ENCODE data around the gene KLHL30. TPM values are rescaled to one million over a fixed set of nuclear protein-coding genes. Genes with fewer than 3 reads are reported as not detected.
"Not testable (repeated sequence)": the region's sequence is repeated elsewhere in the genome, so short reads cannot be mapped to it uniquely, and the experiment has no call there.

KLHL30 gene
- total RNA-seq, 1 donor = not detected

DNA sequence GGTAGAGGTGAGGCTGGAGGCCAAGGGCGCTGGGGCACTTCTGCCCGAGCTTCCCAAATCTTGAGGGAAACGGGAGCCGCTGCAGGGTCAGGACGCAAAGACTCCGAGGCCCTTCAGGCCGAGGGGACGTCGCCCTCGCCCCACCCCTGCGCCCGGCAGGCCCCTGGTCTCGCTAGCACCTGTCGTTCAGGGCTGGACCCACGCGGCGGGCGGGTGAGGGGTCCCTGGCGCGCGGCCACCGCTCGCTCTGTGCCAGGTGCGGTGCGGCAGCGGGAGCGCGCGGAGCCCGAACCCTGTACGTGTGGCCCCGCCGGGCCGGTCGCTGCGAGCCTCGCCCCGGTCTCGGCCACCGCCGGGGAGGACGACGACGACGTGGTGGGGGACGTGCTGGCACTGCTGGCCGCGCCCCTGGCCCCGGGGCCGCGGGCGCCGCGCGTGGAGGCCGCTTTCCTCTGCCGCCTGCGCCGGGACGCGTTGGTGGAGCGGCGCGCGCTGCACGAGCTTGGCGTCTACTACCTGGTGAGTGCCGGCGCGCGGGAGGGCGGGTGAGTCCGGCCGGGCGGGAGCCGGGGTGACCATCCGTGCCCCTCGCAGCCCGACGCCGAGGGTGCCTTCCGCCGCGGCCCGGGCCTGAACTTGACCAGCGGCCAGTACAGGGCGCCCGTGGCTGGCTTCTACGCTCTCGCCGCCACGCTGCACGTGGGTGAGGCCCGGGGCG, 25.2 kb downstream of the KLHL30 start:
- H3K27me3 ChIP-seq (ENCODE audit: insufficient read depth, low read length) = peaks cover 17% of the 10 kb centered on the region
- H3K4me3 ChIP-seq (ENCODE audit: low read length) = no peak overlapping the region
- H3K9me3 ChIP-seq (ENCODE audit: low read depth, low read length) = no peaks in the 10 kb centered on the region
- H3K4me1 ChIP-seq (ENCODE audit: insufficient read depth, low read length) = peaks cover 14% of the 10 kb centered on the region

DNA sequence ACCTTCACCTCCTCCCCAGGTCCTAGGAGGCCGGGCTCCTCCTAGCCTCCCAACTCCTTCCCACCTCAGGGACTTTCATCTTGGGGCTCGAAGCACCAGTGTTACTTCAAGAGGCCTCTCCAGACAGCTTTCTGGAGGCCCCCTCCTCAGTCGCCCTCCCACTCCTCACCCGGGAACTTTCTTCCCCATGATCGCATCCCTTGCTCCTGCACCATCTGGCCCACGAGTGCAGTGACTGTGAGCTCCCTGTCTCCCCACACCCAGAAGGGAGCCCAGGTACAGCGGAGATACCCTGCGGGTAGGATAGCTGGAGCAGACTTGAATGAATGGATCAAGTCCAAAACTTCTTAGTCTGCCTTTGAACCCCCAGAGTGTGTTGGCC, 26.4 kb downstream of the KLHL30 start:
- H3K9me3 ChIP-seq (ENCODE audit: low read depth, low read length) = no peaks in the 10 kb centered on the region
- peaks cover 6% of the 10 kb centered on the region for H3K4me1 ChIP-seq (ENCODE audit: insufficient read depth, low read length)
- peaks cover 9% of the 10 kb centered on the region for H3K27me3 ChIP-seq (ENCODE audit: insufficient read depth, low read length)
- no peak overlapping the region for H3K4me3 ChIP-seq (ENCODE audit: low read length)

DNA sequence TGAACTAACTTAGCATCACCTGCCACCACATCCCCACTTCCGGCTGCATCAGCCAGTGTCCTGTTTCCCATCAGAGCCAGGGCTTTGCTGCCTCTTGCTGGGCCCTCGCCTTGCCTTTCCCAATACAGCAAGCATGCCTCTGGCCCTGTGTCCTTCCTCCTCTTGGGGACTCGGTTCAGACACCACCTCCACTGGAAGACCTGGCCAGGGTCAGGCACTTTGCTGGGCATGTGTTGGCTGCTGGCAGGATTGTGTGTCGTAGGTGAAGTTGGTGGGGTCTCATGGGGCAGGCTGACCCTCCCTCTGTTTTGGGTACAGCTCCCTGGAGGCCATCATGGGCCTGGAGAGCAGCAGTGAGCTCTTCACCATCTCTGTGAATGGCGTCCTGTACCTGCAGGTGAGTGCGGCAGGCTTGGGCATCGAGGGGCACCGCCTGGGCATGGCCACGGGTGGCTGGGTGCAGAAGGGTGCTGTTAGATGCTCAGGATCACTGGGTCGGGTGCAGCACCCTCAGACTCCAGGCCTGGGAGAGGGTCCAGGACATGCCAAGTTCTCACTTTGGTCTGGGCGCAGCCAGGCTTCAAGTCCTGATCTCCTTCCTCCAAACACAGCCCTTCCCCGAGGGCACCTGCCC, 26.9 kb downstream of the KLHL30 start:
- no peaks in the 10 kb centered on the region for H3K9me3 ChIP-seq (ENCODE audit: low read depth, low read length)
- no peak overlapping the region for H3K4me3 ChIP-seq (ENCODE audit: low read length)
- H3K4me1 ChIP-seq (ENCODE audit: insufficient read depth, low read length) = peaks cover under 1% of the 10 kb centered on the region
- H3K27me3 ChIP-seq (ENCODE audit: insufficient read depth, low read length) = peaks cover 4% of the 10 kb centered on the region

DNA sequence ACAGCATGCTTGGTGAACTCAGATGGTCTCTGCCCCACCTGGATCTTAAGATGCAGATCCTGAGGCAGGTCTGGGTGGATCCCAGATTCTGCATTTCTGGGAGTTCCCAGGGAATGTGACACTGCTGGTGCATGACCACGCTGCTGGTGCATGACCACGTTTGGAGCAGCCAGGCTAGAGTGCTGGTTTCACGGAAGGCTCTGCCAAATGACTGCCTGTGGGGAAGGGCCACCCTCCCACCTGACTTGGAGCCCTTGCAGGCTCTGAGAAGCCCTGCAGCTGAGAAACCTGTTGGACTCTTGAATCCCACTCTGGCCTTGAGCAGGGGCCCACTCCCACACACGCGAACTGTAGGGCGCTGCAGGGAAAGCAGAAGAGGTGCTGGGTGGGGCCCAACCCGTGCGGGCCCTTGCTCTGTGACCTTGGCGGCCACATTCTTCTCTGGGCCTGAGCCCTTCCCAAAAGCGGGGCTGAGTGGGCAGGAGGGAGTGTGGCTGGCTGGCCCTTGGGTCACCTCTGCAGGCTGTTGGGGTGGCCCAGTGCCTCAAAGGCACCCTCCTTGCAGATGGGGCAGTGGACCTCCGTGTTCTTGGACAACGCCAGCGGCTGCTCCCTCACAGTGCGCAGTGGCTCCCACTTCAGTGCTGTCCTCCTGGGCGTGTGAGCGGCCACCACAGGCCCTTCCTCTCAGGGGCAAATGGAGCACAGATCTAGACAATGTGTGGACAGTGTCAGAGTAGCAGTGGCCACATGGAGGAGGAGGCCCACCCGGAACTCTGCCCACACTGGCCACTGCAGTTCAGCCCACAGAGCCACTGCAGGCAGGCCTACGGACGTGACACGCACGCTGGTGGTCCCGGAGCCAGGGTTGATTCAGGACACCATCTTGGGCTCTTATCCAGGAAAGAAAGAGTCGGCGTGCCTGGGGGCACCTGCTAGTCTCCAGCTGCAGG, 28.2 kb downstream of the KLHL30 start:
- Histone ChIP-seq H3K9me3 (ENCODE audit: low read depth, low read length) (no peaks in the 10 kb centered on the region), H3K27me3 (ENCODE audit: insufficient read depth, low read length) (peaks cover 3% of the 10 kb centered on the region), H3K4me1 (ENCODE audit: insufficient read depth, low read length) (no peaks in the 10 kb centered on the region), H3K4me3 (ENCODE audit: low read length) (no peak overlapping the region)

DNA sequence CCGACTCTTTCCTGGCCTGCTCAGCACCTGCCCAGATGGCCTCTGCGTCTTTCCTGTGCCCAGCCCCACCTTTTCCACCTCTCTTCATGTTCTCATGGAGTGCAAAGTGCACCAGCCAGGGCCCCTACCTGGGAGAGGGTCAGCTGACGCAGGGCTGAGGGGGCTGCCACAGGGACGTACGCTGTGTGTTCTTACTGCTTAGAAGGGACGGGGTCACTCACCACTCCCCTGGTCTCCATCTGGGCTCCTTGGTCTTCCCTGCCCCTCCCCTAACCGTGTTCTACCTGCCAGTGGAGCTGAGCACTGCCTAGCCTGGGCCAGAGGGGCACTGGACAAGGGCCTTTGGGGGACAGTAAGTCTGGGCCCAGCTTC, 28.9 kb downstream of the KLHL30 start:
- H3K9me3 ChIP-seq (ENCODE audit: low read depth, low read length) = no peaks in the 10 kb centered on the region
- no peaks in the 10 kb centered on the region for H3K4me1 ChIP-seq (ENCODE audit: insufficient read depth, low read length)
- no peak overlapping the region for H3K4me3 ChIP-seq (ENCODE audit: low read length)
- H3K27me3 ChIP-seq (ENCODE audit: insufficient read depth, low read length) = peaks cover 3% of the 10 kb centered on the region

DNA sequence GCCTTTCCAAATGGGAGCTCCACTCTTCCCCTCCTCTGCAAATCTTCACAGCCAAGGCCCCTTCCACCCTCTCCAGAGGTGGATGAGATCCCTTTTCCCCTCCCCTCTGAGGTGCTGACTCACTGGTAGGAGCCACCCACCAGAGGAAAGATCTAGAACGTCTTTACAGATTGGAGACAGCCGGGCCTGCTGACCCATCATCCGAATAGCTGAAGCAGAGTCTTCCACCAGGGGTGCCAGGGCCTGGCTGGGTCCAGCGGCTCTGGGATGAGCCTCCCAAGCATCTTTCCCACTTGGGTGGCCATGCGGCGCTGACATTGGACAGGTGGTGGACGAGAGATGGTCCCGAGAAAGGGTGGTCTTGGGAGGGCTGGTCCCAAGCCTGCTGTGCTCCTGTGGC, 29.3 kb downstream of the KLHL30 start:
- Histone ChIP-seq H3K9me3 (ENCODE audit: low read depth, low read length) (no peaks in the 10 kb centered on the region), H3K27me3 (ENCODE audit: insufficient read depth, low read length) (peaks cover 3% of the 10 kb centered on the region), H3K4me1 (ENCODE audit: insufficient read depth, low read length) (no peaks in the 10 kb centered on the region), H3K4me3 (ENCODE audit: low read length) (no peak overlapping the region)

DNA sequence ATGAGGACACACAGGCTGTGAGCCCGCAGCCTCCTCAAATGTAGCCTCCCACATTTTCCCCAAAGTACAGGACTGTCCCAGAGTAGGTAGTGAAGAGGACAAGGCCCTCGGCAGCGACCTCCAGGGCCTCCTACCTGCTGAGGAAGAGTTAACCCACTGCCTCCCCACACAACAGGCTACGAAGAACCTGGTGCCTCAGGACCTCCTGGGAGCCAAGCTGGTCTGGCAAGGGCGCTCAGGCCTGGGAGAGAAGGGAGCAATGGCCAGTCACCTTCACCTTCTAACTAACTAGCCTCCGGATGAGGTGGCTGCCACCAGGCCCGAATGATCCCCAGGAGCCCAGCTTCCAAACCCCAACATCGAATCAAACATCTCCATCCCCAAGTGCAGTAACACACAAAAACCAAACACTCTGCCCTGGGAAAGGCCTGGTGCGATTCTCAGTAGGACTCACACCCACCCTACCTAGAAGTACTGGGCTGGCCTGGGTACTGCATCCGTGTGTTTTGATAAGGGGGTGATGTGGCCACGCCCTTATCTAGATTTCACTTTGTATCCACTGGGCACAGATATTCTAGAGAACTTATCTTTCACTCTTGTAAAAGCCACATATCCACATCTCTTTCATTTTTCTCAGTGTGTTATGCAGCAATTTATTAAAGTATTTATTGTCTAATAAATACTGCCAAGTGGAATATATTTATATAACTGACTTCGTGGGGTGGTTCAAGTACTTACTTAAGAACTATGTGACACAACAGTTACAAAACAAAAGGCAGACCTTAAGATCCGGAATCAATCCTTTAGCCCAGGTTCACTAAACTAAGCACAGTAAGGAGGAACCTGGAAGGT, 30.0 kb downstream of the KLHL30 start:
- Histone ChIP-seq H3K27me3 (ENCODE audit: insufficient read depth, low read length) (peaks cover 3% of the 10 kb centered on the region), H3K4me3 (ENCODE audit: low read length) (no peak overlapping the region), H3K9me3 (ENCODE audit: low read depth, low read length) (no peaks in the 10 kb centered on the region)

DNA sequence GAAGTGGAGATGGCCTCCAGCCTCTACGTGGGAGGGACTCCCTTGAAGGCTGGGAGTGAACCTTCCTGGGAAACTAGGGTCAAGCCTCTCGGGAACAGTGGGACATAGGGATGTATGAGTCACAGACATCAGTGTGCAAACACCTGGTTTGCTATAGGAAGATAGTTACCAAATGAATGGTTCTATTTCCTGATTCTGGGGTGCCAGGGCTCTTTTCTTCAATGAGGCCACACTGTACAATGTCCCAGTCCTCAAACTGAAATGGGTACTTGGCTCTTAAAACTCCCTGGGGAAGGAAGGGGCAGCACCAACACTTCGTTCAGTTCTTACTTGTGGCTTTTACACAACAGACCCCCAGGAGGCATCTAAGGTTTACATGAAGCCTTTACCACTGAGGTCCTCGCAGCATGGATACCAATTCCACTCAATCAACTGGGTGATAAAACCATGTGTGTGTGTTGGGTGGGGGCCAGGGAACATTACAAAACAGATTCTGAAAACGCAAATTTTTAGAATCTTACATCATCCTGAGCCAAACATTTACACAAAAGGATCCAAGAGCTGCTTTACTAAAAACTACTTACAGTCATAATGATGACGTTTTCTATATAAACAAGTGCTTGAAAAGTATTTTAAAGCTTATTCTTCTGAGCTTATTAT, 30.7 kb downstream of the KLHL30 start:
- H3K4me1 ChIP-seq (ENCODE audit: insufficient read depth, low read length) = no peaks in the 10 kb centered on the region
- H3K4me3 ChIP-seq (ENCODE audit: low read length) = no peak overlapping the region
- H3K9me3 ChIP-seq (ENCODE audit: low read depth, low read length) = no peaks in the 10 kb centered on the region
- H3K27me3 ChIP-seq (ENCODE audit: insufficient read depth, low read length) = peaks cover 3% of the 10 kb centered on the region

More for the DNA sequence above, 30.0 kb downstream of the KLHL30 start:
- H3K4me1 ChIP-seq (ENCODE audit: insufficient read depth, low read length) = no peaks in the 10 kb centered on the region

DNA sequence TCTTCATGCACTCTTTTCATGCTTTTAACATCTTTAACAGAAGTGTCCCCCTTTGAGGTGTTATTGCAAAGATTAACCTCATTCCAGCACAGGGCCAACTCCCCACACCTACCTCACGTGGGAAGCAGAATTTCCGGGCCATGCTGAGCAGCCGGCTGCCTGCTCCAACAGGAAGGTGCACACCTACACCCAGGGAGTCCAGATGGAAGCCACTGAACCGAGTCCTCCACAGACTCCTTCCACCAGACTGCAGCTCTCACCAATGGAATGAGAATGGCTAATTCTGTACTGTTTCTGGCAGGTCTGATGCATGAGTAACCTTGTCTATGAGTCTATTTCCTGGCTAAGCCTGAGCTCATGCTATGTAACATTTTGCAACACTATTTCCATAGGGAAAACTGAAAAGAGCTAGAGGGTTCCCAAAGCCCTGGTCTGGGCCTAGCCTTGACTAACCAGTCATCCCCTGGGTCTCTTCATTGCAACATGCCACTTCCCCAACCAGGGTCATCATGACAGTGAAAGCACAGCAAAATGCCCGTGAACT, 31.3 kb downstream of the KLHL30 start:
- Histone ChIP-seq H3K4me1 (ENCODE audit: insufficient read depth, low read length) (no peaks in the 10 kb centered on the region), H3K9me3 (ENCODE audit: low read depth, low read length) (no peaks in the 10 kb centered on the region), H3K27me3 (ENCODE audit: insufficient read depth, low read length) (peaks cover 3% of the 10 kb centered on the region), H3K4me3 (ENCODE audit: low read length) (no peak overlapping the region)

DNA sequence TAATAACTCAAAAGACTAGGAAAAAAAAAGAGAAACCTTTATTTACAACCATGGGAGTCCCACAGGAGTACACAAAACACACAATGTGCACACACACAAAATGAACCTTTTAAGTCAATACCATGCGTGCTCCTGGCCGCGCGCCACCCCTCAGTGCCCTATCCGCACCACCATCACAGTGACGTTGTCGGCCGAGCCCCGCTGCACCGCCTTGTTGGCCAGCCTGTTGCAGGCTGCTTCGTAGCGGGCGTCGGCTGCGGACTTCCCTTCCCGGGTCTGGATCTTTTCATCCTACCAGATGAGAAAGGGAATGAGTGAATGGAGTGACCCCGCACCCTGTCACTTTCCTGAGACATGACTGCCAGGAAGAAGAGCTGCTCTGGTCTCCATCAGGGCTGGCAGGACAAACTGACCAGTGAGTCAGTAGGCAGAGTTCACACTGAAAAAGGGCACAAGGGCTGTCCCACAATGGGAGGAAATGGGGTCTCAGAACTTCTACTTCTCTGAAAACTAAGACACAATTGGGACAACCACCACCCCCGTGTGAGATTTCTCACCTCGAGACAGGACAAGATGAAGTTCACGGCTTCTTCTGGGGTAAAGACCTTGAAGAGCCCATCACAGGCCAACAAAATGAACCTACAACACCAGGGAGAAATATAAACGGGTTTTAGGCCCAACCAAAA, 32.1 kb downstream of the KLHL30 start:
- no peaks in the 10 kb centered on the region for H3K27me3 ChIP-seq (ENCODE audit: insufficient read depth, low read length)
- no peaks in the 10 kb centered on the region for H3K9me3 ChIP-seq (ENCODE audit: low read depth, low read length)
- H3K4me1 ChIP-seq (ENCODE audit: insufficient read depth, low read length) = no peaks in the 10 kb centered on the region
- no peak overlapping the region for H3K4me3 ChIP-seq (ENCODE audit: low read length)

DNA sequence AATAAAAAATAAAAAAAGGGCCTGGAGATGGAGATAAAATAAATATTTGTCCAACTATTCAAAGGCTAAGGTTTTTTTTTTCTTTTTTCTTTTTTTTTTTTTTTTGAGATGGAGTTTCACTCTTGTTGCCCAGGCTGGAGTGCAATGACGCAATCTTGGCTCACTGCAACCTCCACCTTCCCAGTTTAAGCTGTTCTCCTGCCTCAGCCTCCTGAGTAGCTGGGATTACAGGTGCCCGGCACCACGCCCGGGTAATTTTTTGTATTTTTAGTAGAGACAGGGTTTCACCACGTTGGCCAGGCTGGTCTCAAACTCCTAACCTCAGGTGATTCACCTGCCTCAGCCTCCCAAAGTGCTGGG, 32.6 kb downstream of the KLHL30 start:
- not testable (repeated sequence) for H3K4me1 ChIP-seq (ENCODE audit: insufficient read depth, low read length); H3K4me3 ChIP-seq (ENCODE audit: low read length); H3K27me3 ChIP-seq (ENCODE audit: insufficient read depth, low read length); H3K9me3 ChIP-seq (ENCODE audit: low read depth, low read length)

DNA sequence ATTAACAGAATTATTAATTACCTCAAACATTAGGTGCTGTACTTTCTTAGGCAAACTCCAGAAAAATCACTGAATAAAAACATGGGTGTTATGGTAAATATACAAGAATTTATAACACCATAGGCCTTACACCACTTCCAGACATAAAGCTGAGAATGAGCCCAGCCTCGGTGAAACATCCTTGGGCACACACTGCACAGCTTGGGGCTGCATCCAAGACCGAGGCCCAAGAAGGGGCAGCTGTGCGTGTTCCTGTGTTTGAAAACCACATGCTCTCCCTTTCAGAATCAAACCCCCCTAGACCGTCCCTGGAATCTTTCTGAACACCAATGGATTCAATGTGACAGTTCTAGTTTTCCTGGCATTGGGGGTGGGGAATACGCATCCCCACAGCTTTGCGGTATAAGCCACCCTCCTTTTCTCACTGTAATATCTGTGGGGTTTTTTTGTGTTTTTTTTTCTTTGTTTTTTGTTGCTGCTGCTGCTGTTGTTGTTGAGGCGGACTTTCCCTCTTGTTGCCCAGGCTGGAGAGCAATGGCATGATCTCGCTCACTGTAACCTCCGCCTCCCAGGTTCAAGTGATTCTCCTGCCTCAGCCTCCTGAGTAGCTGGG, 33.2 kb downstream of the KLHL30 start:
- Histone ChIP-seq H3K9me3 (ENCODE audit: low read depth, low read length) (no peaks in the 10 kb centered on the region), H3K27me3 (ENCODE audit: insufficient read depth, low read length) (no peaks in the 10 kb centered on the region), H3K4me3 (ENCODE audit: low read length) (no peak overlapping the region), H3K4me1 (ENCODE audit: insufficient read depth, low read length) (no peaks in the 10 kb centered on the region)

DNA sequence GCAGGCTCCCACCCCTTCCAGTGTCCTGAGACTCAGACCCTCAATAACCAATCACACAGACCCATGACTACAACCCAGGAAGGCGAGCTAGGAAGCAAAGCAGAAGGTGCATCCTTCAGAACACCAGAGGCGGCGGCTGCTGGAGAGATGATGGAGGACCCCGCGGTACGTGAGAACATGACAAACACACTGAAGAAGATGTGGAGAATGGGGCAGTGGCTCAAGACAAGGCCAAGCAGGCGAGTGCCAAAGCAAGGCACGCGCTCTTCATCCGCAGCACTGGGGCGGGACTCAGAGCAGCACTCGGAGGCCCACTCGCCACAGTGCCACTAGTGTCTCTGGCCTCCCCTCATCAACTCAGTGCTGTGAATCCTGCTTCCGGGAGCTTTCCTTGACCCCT, 34.0 kb downstream of the KLHL30 start:
- no peak overlapping the region for H3K4me3 ChIP-seq (ENCODE audit: low read length)

More for the DNA sequence above, 34.0 kb downstream of the KLHL30 start:
- Histone ChIP-seq H3K9me3 (ENCODE audit: low read depth, low read length) (no peaks in the 10 kb centered on the region), H3K27me3 (ENCODE audit: insufficient read depth, low read length) (no peaks in the 10 kb centered on the region), H3K4me1 (ENCODE audit: insufficient read depth, low read length) (no peaks in the 10 kb centered on the region)

All from mononuclear cell (primary cell).